Astrocyte of the hippocampus (primary cell): ENCODE measurements around the gene CCL13.

Experiments
- DNase-seq: peaks from one replicate; pipeline ENCODE4 v3.0.0; 2011; ENCODE audit warnings: low read depth, low spot score

CCL13 gene

GRCh38 chr17:34384822-34385605 lies 28.7 kb downstream of the CCL13 start:
- peak; percentile 28 for DNase-seq

GRCh38 chr17:34386343-34386696 lies 30.0 kb downstream of the CCL13 start:
- DNase-seq = no peak

- DNase-seq = peak; percentile 16
Measured at GRCh38 chr17:34386697-34387550, 30.6 kb downstream of the CCL13 start.

DNA sequence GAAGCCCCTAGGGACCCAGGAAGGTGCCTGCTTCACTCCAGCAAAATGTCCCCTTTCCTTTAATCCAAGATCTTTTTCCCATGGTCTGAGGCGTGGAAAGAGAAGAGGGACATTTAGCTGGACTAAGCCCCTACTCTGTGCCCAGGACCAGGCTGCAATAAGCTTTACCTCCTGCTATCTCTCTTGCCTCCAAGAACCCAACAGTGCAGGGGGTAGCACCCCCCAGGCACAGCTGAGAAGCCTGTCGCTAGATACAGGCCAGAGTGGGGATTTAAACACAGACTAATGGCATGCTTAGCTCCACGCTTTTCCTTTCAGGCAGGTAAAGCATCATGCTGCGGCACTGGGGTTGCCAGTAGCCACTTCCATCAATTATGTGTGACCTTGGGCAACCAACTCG lies 31.3 kb downstream of the CCL13 start:
- DNase-seq = no peak

DNA sequence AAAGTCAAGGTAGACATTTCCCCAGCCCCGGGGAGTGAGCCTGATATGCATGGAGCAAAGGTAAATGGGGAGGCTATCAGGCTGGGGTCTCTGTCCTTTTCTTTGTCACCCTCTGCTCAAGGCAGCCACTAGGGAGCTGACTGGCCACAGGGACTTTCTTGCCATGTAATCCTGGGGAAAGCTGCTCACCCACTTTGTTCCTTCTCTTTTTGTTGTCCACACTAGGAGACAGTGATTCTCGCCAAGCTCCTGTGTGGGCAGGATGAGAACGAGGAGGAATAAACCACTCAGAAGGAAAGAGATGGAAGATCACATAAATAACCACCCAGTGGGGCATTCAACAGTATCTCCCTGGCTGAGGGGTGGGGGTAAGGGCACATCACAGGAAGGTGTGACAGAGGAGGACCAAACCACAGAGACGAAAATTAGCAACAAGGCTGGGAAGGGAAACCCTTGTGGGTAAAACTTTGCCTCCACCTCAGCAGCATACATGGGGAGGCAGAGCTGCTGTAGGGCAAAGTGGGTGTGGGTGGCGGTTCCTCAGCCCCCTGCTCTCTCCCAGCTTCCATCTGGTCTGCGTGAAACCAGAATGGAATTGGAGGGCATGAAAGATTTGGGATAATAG lies 33.0 kb downstream of the CCL13 start:
- DNase-seq = no peak

DNA sequence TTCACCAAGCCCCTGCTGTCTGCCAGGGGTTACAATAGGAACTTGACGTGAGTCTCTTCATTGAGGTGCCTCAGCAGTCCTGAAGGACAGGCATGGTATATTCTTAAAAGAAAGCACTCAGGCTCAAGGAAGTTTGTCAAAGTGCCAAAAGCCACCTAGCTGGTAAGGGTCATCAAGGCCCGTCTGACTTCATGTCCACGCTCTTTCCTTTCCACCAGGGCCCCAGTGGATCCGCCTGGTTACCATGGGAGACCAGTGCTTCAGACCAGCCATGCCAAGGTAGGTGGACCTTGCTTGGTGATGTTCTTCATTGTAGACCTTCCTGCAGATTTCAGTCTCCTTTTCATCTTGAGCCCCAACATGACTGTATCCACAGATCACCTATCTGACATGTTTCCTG lies 34.4 kb downstream of the CCL13 start:
- no peak for DNase-seq

- no peak for DNase-seq
Measured at GRCh38 chr17:34391241-34391640, 35.0 kb downstream of the CCL13 start.

- no peak for DNase-seq
Measured at GRCh38 chr17:34393401-34393800, 37.1 kb downstream of the CCL13 start.

DNA sequence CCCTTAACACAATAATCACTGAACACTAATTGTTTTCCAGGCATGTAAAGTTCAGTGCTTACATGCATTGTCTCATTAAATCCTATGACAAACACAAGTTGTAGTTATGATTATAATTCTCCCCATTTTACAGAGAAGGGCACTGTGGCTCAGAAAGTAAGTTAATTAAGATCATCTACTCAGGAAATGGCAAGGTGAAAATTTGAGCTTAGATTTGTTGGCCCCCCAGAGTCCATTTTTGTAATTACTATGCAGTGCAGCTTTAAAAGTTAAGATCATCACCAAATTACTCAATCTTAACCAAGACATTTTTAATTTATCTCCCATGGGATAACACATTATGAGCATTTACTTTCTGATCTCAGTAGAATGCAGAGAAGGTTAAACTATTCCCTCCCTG lies 41.0 kb downstream of the CCL13 start:
- DNase-seq = no peak

DNA sequence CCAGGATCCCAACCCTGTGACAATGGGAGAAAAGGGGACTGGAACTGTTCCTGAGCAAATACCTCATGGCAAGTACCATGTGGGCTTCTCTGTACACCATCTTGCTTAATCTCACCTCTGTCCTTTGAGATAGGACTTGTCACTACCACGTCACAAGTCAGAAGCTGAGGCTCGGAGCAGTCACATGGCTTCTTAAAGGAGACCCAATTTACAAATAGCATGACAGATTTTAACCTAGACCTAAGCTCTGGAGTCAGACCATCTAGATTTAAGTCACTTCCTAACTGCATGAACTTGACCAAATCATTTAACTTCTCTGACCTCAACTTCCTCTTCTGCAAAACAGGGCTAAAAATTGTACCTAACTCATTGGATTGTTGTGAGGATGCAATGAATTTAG lies 42.7 kb downstream of the CCL13 start:
- no peak for DNase-seq

DNA sequence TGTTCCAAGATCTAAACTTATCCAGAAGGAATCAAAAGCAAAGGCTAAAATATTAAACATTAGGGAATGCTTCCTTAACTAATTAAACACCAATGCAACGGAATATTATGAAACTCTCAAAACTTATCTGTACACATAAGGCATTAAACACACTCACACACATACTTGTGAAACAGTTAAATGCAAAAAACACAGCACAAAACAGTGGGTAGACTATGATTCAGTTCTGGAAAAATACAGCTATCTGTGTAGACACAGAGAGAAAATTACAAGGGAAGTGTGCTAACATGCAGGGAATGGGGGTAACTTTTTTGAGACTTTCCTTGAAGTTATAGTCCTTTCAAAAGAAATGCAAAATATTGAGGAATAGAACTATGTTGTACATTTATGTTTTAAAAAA lies 43.4 kb downstream of the CCL13 start:
- no peak for DNase-seq

DNA sequence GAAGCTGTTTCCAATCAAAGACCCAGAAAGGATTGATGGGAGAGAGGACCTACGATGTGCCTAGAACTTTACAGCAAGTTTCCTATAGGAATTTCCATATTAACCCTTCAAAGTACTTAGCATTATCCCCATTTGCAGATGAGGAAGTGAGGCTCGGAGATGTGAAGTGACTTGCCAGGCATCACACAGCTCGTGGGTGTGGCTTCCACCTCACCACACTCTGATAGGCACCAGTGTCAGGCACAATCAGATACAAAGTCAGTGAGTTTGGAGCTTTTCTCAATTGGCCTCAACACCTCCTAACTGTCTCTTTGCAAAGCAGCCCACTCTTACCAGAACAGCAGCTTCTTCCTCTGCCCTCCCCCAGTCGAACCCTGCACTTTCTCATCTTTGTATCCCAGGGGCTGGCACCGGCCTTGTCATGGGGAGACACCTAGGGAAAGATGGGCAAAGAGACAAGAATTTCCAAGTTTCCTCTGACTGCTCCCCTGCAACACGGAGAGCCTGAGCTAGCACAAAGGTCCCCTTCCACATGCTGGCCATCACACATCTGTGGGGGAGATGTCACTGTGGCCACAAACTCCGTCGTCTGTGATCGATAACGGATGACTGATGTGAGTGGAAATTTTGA lies 44.1 kb downstream of the CCL13 start:
- DNase-seq = no peak

DNA sequence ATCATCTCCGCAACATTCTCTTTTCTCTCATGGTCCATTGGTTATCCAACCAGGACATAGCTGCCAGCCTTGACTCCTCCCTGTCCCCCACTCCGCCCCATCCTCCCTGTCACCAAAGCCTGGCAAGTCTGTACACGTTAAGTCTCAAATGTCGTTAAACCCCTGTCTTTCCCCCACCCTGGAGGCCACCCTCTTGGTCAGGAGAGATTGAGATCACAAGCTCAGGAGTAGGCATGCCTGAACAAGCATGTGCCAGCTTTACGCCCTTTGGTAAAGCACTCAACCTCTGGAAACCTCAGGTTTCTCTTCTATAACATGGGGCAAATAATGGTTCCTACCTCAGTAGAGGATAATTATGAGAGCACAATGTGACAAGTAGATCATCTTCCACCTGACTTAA lies 44.9 kb downstream of the CCL13 start:
- no peak for DNase-seq

GRCh38 chr17:34403006-34403405 lies 46.7 kb downstream of the CCL13 start:
- DNase-seq = no peak

DNA sequence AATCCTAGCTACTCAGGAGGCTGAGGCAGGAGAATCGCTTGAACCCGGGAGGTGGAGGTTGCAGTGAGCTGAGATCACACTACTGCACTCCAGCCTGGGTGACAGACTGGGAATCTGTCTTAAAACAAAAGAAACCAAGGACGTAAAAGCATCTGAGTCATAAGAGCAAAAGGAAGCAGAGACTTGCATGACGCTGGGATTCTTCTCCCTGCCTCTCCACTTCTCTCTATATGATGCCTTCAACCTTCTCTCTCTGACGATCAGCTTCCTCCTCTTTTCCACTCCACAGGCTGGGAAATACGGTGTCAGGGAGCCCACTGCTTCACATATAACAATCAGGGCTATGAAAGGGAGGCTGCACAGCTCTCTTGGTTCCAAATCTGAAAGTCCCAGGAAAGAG lies 49.9 kb downstream of the CCL13 start:
- no peak for DNase-seq
